Rectal smooth muscle tissue (tissue), 1 donor: ENCODE measurements around the gene MYNN.

Experiments
- H3K27ac ChIP-seq: one replicate; pipeline ENCODE4 v1.7.0; 2013; ENCODE audit warnings: low read depth, low read length, inconsistent platforms
- H3K27me3 ChIP-seq: one replicate; pipeline ENCODE4 v1.7.0; 2013; ENCODE audit warnings: low read length; ENCODE audit not compliant: control insufficient read depth, insufficient read depth
- H3K36me3 ChIP-seq: one replicate; pipeline ENCODE4 v1.7.0; 2013; ENCODE audit warnings: low read length; ENCODE audit not compliant: control insufficient read depth, insufficient read depth
- H3K4me1 ChIP-seq: one replicate; pipeline ENCODE4 v1.7.0; 2013; ENCODE audit warnings: low read length; ENCODE audit not compliant: control insufficient read depth, insufficient read depth
- H3K4me3 ChIP-seq: one replicate; pipeline ENCODE4 v1.7.0; 2013; ENCODE audit warnings: low read length
- H3K9ac ChIP-seq: one replicate; pipeline ENCODE4 v1.7.0; 2013; ENCODE audit warnings: low read length

Gene MYNN

GRCh38 chr3:169787791-169788190 lies 14.6 kb downstream of the MYNN start:
- peaks cover 3% of the 10 kb centered on the region for H3K36me3 ChIP-seq
- no peaks in the 10 kb centered on the region for H3K4me1 ChIP-seq
- H3K9ac ChIP-seq, result no peak overlapping the region
- H3K27me3 ChIP-seq, result no peaks in the 10 kb centered on the region
- no peak overlapping the region for H3K4me3 ChIP-seq
- H3K27ac ChIP-seq, result no peak overlapping the region

DNA sequence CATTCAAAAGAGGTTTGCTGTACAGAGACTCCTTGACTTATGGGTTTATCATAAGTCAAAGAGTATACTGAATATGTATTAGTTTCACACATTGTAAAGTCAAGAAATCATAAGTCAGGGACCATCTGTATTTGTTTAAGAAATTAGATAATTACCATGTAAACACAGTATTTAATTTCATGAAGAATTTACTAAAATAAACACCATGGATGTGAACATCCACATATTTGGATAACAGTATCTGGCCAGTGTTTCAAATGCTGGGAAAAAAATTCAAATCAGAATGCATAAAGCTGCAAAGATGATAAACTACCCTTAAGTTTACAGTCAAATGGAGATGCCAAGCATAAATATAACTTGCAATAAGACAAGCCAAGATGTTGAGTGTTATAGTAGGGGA lies 17.0 kb downstream of the MYNN start:
- H3K27me3 ChIP-seq, result no peaks in the 10 kb centered on the region
- H3K4me3 ChIP-seq, result no peak overlapping the region
- no peak overlapping the region for H3K9ac ChIP-seq
- no peaks in the 10 kb centered on the region for H3K4me1 ChIP-seq
- no peak overlapping the region for H3K27ac ChIP-seq
- H3K36me3 ChIP-seq, result peaks cover 3% of the 10 kb centered on the region

DNA sequence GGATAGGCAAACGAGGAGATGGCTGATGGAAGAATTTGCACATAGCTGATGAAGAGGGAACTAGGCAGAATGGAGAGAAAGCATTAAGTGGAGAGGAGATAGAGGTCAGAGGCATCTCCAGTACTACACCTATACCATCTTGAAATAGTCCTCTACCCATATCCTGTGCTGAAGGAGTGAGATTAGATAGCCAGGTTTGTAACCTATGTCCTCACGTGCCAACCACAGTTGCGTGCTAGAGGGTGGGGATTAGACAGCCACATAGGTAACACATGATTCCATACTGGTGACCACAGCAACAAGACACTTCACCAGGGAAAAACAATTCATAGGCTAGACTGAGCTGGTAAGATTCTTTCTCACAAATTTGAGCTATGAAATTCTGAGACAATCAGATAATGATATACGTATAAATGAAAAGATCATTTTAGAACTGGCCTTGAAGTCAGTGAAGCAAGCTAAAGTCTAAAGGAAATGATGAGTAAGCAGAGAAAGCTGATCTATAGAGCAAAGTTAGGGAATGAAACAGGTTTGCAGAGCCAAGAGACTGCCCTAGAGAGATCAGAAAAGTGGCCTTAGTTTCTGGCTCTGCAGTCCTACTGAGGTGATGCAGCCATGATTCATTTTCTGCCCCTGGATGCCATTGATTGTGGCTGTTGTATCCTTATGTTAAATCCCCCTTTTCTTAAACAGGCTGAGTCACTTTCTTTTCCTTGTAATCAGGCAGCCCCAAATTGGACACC lies 17.7 kb downstream of the MYNN start:
- no peak overlapping the region for H3K9ac ChIP-seq
- no peak overlapping the region for H3K27ac ChIP-seq
- peaks cover 3% of the 10 kb centered on the region for H3K36me3 ChIP-seq
- no peaks in the 10 kb centered on the region for H3K27me3 ChIP-seq
- H3K4me3 ChIP-seq, result no peak overlapping the region
- no peaks in the 10 kb centered on the region for H3K4me1 ChIP-seq

- Histone ChIP-seq H3K27me3 (no peaks in the 10 kb centered on the region), H3K9ac (no peak overlapping the region), H3K4me3 (no peak overlapping the region), H3K36me3 (no peaks in the 10 kb centered on the region), H3K4me1 (no peaks in the 10 kb centered on the region), H3K27ac (no peak overlapping the region)
Measured at GRCh38 chr3:169792359-169792758, 19.2 kb downstream of the MYNN start.

DNA sequence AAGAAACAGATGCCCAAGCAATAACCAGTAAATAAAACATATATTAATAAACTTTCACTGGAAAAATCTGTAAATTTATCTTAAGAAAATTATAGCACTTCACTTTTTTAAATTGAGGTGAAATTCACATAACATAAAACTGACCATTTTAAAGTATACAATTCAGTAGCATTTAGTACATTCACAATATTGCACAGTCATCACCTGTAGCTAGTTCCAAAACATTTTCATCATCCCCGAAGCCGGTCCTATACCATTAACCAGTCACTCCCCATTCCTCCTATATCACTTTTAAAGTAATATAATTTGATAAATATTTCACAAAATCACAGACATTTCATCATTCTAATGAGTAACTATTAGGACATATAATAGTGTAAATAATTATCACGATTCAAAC lies 31.5 kb downstream of the MYNN start:
- Histone ChIP-seq H3K4me3 (no peak overlapping the region), H3K9ac (no peak overlapping the region), H3K27me3 (no peaks in the 10 kb centered on the region), H3K36me3 (no peaks in the 10 kb centered on the region), H3K27ac (no peak overlapping the region), H3K4me1 (no peaks in the 10 kb centered on the region)

DNA sequence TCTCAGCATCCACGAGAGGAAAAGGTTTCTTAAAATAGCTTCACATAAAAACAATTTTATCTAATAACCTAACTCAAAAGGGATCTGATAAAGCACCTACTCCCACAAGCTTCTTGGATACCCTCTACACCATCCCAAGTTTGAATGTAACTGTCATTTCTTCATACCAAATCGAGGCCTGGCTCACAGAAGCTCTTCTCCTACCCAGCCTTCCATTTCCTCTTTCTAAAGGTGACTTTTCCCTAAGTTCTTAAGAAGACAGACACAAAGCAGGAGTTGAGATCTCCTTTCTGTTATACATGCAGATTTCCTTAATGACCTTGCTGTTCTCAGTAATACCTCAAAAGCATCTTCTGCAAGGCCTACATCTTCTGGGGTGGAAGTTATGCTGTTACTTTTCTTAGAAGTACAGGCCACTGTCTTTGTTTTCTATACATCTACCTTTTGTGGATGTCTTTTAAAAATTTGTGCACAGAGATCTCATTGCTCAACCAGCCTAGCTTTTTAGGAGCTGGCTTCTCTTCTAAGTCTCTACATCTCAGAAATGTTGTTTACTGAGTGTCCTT lies 36.1 kb downstream of the MYNN start:
- Histone ChIP-seq H3K27ac (no peak overlapping the region), H3K9ac (no peak overlapping the region), H3K27me3 (no peaks in the 10 kb centered on the region), H3K4me3 (no peak overlapping the region), H3K4me1 (peaks cover 2% of the 10 kb centered on the region), H3K36me3 (no peaks in the 10 kb centered on the region)

DNA sequence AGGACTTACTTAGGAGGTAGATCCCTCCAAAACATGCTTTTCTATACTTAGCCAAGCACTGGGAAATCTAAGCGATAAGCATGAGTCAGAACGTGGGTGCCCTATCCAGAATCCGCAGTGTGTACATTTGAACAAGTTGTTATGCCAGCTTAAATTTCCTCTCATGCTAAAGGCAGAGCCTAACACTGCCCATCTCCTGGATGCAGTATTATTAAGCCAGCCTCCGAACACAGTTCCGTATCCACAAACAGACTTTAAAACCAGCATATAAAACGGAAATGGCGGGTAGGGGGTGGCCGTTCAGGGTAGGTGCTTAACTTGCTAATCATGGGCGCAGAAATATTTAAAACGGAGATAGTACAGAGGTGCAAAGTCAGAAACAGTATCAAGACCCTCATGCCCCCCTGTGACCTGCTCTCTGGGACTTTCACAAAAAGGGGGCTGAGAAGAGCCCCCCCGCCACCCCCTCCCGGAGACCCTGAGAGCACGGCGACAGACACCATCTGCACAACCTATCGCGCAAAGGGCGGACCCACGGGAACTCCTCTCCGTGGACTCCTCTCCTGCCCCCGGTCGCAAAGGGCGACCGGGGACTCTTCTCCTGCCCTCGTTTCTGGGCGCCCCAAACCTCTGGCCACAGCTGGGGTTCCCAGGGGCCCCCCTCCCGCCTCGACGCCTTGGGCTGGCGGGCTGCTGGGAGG lies 38.6 kb downstream of the MYNN start:
- H3K4me3 ChIP-seq, result peak overlapping the region; percentile 75
- no peak overlapping the region for H3K9ac ChIP-seq
- peak overlapping the region; percentile 78 for H3K27ac ChIP-seq
- no peaks in the 10 kb centered on the region for H3K27me3 ChIP-seq
- no peaks in the 10 kb centered on the region for H3K36me3 ChIP-seq
- H3K4me1 ChIP-seq, result peaks cover 2% of the 10 kb centered on the region

DNA sequence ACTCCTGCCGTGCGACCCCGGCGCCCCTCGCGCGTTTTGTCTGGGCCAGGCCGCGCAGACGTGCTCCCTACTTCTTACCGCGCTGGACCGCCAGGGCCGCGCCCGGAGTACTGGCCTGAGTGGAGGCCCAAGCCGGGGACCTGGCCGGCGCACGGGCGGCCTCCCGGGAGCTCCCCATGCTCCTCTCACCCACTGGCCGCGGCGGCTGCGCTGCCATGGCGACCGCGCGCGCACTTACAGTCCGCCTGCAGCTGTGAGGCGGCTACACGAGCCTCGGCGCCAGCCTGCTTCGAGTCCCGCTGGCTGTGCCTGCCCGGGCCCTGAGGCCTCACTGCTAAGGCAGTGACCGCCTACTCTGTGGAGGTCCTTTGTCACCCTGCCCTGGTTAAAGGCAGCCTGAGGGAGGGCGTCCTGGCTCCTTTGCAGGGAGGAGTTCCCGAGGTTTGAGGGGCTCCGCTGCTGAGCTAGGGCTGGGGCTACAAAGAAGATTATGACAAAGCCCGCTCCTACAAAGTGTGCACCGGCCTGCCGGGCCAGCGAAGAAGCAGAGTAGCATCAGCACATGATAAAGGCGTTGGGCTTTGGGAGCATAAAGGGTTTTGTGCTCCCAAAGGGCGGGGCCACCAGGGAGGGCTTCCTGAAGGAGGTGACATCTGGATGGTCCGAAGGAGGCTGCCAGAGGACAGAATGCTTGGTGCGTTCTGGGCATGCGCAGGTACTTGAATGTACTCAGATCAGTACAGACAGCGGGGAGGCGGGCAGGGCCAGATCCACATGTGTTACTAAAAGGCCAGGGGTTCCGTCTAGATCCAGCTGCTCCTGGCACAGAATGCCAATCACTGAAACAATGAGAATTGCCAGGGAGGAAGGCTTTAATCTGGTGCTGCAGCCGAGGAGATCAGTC lies 39.4 kb downstream of the MYNN start, which contains the start of the genes LRRC34 and LRRIQ4:
LRRC34 (minus strand) TSS at position 573 of the 904 bp plus-strand sequence; CDS start at position 217, 356 bp downstream.
LRRIQ4 (plus strand) TSS at position 539 of the 904 bp plus-strand sequence. CDS start 9,052 bp downstream, outside the sequence.
- H3K27ac ChIP-seq, result peak within 1 kb of the TSS; percentile 78
- H3K36me3 ChIP-seq, result no peaks in the 10 kb centered on the region
- H3K9ac ChIP-seq, result peak within 1 kb of the TSS; percentile 11
- H3K4me3 ChIP-seq, result peak within 1 kb of the TSS; percentile 75
- no peaks in the 10 kb centered on the region for H3K27me3 ChIP-seq
- H3K4me1 ChIP-seq, result peaks cover 2% of the 10 kb centered on the region

DNA sequence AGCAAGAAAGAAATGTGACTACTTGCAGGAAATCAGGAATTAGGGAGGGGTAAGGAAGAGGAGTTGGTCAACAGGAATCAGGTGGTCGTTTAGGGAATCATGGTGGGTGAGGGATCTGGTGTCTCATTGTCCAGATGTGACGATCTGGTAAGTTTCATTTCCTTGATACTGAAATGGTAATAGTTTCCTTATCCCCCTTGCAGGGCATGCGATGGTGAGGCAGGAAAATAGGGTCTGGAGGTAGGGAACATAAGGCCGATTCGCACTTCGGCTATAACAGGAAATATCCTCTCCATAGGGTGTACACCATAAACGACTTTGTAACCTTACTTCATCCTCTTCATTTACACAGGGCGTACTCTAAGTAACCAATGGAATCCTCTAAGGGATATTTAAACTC lies 40.1 kb downstream of the MYNN start:
- no peak overlapping the region for H3K9ac ChIP-seq
- peaks cover 2% of the 10 kb centered on the region for H3K4me1 ChIP-seq
- no peaks in the 10 kb centered on the region for H3K36me3 ChIP-seq
- H3K27me3 ChIP-seq, result no peaks in the 10 kb centered on the region
- no peak overlapping the region for H3K27ac ChIP-seq
- peak overlapping the region; percentile 75 for H3K4me3 ChIP-seq

DNA sequence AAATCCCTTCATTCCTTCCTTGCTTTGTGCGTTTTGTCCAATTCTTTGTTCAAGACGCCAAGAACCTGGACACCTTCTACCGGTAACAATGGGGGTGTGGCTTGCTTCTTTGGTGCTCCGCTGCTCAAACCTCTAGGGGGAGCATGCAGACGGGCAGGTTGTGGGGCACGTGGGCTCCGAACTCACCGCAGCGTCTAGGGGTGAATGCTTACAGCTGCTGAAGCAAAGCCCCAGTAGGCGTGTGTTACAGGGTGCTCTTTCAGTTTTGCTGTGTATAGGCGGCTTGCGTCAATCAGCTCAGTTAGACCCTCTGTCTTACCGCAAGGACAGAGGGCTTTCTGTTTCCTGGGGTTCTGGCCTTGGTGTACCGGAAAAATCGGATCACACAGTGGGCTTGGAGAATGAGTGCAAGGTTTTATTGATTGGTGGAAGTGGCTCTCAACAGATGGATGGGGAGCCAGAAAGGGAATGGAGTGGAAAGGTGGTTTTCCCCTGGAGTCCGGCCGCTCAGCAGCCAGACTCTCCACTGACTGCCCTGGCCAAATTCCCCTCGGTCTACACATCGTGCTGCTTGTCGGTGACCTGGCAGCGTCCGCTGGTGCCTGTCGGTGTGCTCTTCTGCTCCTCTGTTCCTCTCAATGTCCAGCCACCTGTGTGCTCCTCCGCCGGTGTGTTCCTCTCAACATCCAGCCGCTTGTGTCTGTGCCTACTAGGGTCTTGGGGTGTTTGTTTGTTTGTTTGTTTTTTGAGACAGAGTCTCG lies 40.7 kb downstream of the MYNN start:
- H3K27me3 ChIP-seq, result no peaks in the 10 kb centered on the region
- peak overlapping the region; percentile 75 for H3K4me3 ChIP-seq
- peaks cover 2% of the 10 kb centered on the region for H3K4me1 ChIP-seq
- H3K9ac ChIP-seq, result no peak overlapping the region
- no peak overlapping the region for H3K27ac ChIP-seq
- H3K36me3 ChIP-seq, result no peaks in the 10 kb centered on the region

DNA sequence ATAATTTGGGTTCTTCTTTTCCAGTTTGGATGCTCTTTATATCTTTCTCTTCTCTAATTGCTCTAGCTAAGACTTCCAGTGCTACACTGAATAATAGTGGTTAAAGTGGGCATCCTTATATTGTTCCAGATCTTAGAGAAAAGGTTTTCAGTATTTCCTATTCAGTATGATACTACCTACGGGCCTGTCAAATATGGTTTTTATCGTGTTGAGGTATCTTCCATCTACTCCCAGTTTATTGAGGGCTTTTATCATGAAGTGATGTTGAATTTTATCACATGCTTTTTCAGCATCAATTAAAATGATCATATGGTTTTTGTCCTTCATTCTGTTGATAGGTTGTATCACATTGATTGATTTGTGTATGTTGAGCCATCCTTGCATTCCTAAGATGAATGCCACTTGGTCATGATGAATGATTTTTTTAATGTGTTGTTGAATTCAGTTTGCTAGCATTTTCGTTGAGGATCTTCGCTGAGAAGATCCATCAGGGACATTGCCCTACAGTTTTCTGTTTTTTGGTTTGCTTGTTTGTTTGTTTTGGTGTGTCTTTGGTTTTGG lies 42.5 kb downstream of the MYNN start:
- Histone ChIP-seq H3K4me3 (no peak overlapping the region), H3K9ac (no peak overlapping the region), H3K27me3 (no peaks in the 10 kb centered on the region), H3K27ac (no peak overlapping the region), H3K4me1 (peaks cover 2% of the 10 kb centered on the region), H3K36me3 (no peaks in the 10 kb centered on the region)
